NT2/D1 (cell line): Measurements from ENCODE around the gene OR51G2.

ENCODE experiments used
- YY1 ChIP-seq: IDR thresholded peaks from 2 replicates; pipeline ENCODE4 v1.6.1; 2011; ENCODE audit not compliant: insufficient read length, insufficient read depth
- ZNF274 ChIP-seq: IDR thresholded peaks from 2 replicates; pipeline ENCODE4 v1.6.1; 2011; ENCODE audit warnings: mild to moderate bottlenecking, low read depth, low read length

- no peak for TF ChIP-seq ZNF274
- no peak for TF ChIP-seq YY1
Observed at GRCh38 chr11:4922304-4922703, 3.2 kb upstream of the OR51G2 start.
